Stimulated activated CD8-positive, alpha-beta memory T cell treated with anti-CD3 and anti-CD28 coated beads, Interleukin-12 subunit alpha, Interleukin-12 subunit beta, amount 100 ng/mL, for 24 hours (primary cell): Measurements from ENCODE around the gene FCGR3B.
A peak's percentile ranks its signal among the peaks of the same experiment; 100 is the strongest.
"Not testable (repeated sequence)": the region's sequence is repeated elsewhere in the genome, so short reads cannot be mapped to it uniquely, and the experiment has no call there.

Experiments used
- DNase-seq: peaks from one replicate; pipeline ENCODE4 v3.0.0-alpha.2; 2020; ENCODE audit errors: extremely low read depth

Gene FCGR3B

DNA sequence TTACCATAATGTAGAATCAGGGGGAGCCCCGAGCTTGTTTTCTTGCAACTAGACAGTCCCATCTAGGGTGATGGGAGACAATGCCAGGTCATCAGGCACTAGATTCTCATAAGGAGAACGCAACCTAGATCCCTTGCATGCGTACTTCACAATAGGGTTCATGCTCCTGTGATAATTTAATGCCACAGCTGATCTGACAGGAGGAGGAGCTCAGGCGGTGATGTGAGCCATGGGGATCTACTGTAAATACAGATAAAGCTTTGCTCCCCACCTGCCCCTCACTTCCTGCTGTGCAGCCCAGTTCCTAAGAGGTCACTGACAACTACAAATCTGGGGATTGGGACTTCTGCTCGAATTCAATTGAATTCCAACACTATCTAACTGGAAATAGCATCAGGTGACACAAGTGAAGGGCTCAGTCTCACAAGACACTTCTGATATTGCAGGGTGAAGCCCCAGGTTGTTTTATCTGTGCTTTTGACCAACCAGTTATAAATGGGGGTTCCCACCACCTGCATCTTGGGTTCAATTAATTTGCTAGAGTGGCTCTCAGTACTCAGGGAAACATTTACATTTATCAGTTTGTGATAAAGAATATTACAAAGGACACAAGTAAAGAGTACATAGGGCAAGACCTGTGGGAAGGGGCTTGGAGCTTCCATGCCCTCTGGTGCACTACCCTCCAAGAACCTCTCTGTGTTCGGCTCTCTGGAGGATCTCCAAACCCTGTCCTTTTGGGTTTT lies 7.4 kb upstream of the FCGR3B start:
- DNase-seq = not testable (repeated sequence)

GRCh38 chr1:161636976-161637375 lies 6.0 kb upstream of the FCGR3B start:
- not testable (repeated sequence) for DNase-seq

GRCh38 chr1:161636189-161636782 lies 5.3 kb upstream of the FCGR3B start:
- DNase-seq = not testable (repeated sequence)

DNA sequence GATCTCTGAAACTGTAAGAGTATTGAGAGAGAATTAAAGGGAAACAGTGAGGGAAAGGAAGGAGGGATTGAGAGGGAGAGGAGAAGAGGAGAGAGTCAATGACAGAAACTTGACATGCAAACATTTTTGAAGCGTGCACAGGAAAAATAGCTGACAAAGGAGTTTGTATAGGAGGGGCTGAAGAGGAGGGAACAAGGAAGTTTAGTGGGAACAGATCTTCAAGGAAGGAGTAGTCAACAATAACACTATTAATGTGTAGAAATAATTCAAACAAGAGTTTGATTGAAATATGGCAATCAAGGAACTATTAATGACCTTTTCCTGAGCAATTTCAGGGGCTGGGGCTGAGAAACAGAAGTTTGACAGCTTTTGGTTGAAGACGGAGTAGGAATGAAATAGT lies 4.0 kb upstream of the FCGR3B start:
- not testable (repeated sequence) for DNase-seq

- DNase-seq = not testable (repeated sequence)
Measured at GRCh38 chr1:161630128-161630742, 741 bp downstream of the FCGR3B start.

DNA sequence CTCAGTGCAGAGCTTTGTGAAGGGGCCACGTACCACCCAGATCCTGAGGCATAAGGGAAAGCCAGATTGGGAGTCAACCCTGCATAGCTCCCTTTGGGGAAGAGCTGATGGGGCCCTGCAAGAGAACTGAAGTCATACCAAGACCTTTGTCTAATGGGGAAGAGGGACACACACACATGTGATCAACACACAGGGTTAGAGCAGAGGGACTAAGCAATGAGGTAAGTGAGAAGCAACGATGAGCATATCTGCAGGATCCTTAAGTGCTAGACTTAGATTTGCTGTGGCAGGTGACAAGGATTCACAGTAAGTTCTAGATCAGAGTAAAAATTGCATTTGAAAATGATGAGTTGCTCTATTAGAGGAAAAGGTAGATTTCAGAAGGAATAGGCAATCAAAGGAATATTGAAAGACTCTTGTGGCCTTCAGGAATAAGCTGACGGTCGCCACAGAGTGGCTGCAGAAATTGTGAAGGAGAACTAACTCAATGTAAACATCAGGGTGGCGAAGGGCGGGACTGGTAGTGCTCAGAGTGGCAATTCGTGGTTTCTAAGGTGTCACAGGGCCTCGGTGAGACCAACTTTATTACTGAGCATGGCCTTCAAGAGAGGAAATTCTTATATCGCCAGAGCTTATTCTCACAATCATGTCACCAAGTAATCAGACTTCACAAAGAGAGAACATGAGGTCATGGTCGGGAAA lies 4.4 kb downstream of the FCGR3B start:
- not testable (repeated sequence) for DNase-seq

DNA sequence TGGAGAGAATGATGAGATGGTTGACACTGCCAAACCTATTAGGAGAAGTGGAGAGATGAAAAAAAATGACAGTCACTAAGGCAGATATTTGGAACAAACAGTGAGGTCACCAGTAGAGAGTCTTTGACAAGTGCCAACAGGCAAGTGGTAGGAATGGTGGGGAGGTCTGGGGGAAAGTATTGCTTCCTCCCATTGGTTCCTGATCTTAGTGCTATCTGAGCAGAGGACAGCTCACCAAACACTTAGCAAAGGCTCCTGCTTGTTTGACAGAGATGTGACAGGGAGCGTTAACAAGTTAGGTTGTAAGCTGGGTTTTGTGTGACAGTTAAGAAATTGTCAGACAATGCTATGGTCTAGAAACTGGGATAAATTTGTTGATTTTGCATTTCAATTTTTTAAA lies 6.4 kb downstream of the FCGR3B start:
- not testable (repeated sequence) for DNase-seq

DNA sequence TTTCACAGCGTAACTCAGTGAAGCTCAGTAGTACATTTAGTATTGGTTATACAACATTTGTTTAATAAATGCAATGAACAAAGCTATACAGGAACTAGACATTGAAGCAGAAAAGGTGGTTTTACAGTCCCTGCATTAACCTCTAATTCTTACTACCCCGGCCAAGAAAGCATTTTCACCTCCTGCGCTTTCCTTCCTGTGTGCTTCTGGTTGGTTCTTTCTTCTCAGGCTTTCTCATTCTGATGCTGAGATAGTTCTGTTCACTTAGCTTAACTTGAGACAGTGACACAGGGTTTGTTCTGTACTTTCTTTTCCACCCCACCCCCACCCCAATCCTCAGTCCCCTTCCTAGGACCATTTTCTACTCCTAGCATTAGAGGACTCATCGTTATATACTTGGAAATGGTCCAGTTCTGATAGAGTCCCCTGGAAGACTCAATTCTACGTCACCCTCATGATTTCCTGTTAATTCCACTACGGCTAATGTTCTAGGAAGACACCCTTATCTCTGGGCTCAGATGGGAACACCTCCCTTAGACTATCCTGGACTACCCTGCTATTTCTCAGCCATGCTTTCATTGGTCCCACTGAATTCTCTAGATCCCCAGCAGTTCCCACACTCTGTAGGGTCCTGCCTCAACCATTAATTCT lies 7.5 kb downstream of the FCGR3B start:
- DNase-seq = not testable (repeated sequence)

DNA sequence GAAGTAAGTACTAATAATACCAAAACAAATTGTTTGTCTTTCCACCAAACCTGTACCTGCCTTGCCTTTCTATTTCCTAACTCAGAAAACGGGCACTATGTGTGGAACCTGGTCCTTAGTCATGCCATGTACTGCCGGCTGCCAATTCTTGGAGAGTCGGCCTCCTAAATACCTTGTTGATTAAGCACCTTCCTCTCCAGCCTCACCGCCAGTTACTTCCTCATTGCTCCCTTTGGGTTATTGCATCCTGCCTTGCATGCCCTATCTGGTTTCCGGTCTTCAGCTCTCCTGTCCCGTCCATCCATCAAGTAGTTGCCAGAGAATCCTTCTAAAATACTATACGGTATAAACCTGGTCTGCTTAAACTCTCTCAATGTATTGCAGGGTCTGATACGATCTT lies 8.9 kb downstream of the FCGR3B start:
- not testable (repeated sequence) for DNase-seq

GRCh38 chr1:161621181-161622000 lies 9.6 kb downstream of the FCGR3B start:
- peak; percentile 48 for DNase-seq

DNA sequence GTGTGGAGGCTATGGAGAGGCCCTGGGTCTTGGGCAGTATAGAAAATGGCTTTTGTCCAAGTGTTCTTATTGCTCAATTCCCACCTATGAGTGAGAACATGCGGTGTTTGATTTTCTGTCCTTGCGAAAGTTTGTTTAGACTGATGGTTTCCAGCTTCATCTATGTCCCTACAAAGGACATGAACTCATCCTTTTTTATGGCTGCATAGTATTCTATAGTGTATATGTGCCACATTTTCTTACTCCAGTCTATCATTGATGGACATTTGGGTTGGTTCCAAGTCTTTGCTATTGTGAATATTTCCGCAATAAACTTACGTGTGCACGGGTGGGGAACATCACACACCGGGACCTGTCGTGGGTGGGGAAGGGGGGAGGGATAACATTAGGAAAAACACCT lies 10.6 kb downstream of the FCGR3B start:
- DNase-seq = not testable (repeated sequence)

GRCh38 chr1:161618517-161618916 lies 12.5 kb downstream of the FCGR3B start:
- DNase-seq = not testable (repeated sequence)

GRCh38 chr1:161616417-161616816 lies 14.6 kb downstream of the FCGR3B start:
- DNase-seq = not testable (repeated sequence)

DNA sequence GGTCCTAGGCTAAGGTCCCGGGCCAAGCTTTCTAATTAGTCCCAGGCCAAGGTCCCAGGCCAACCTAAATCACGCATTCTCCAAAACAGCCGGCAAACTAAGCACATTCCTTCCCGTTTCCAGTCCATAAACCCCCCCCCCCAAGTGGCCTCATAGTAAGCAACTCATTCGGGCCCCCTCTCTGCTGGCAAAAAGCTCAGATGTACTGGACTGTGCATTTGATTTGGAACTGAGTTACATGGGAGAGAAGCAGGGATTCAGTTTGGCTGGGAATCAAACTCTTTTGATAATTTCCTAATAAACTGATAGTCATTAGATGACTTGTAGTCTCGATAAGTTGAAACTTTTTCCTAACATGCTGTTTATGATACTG lies 17.8 kb downstream of the FCGR3B start:
- not testable (repeated sequence) for DNase-seq

DNA sequence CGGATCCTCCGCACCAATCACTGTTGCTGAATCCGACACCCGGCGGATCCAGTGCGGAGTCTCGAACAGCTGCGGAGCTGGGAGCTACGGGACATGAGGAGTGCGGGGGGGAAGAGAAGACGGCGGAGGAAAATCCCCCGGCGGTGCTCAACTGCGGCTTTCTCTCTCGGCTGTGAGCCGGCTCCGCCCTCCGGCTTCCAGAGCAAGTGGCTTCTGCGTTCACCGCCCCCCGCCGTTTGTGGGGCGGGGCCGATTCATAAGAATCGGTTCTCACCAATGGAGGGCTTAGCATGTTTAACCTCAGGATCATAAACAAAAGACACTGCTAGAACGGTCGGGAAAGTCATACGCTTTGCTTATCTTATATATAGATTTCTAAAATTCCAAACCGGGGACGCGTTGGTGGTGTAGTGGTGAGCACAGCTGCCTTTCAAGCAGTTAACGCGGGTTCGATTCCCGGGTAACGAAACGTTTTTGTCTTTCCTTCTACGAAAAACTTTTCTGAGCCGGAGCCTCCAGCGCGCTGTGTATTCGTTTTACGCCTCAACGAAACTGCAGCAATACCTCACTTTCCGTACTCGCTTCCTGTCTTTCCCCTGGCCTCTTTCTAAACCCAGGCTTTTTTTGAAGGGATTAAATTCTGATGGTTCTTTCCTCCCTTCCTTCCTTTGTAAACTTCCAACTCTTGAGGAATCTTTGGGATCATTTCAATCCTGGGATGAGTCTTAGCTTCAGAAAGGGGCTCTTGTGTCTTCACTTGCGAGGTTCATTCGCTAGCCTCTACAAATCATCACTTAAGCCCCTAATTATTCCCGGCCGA lies 18.4 kb downstream of the FCGR3B start:
- DNase-seq = peak; percentile 92

DNA sequence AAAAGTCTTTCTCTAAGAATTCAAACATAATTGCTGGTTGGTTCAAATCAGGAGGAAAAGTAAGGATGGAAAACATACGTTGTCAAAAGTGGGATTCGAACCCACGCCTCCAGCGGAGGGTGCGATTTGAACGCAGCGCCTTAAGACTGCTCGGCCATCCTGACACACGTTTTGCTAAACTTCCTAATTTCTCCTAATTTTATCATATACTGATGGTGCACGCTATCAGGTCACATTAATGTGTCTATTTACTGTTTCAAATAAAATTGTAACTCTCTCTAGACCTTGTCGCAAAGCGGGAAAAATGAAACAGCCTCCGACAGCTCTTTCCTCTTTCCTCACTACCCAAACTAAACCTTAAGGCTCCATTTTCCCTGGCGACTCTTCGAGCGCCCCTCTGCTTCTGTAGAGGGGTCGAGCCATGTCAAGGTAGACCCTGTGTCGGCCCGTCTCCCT lies 19.1 kb downstream of the FCGR3B start:
- not testable (repeated sequence) for DNase-seq

DNA sequence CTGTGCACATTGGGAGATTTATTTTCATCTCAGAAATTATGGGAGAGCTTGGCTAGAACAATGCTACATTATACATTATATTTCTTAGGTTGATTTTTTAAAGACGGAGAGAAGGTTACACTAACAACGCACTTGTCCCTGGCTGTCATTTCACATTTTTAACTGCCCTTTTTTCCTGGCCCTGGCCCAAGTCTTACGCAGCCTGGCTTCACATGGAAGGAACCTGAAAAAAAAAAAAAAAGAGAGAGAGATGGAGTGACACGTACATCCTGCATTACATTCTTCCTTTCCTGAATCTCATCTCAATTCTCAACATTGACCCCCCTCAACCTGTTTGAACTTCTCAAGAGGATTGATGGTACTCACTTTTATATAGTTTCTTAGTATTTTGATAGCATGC lies 20.8 kb downstream of the FCGR3B start:
- DNase-seq = not testable (repeated sequence)

DNA sequence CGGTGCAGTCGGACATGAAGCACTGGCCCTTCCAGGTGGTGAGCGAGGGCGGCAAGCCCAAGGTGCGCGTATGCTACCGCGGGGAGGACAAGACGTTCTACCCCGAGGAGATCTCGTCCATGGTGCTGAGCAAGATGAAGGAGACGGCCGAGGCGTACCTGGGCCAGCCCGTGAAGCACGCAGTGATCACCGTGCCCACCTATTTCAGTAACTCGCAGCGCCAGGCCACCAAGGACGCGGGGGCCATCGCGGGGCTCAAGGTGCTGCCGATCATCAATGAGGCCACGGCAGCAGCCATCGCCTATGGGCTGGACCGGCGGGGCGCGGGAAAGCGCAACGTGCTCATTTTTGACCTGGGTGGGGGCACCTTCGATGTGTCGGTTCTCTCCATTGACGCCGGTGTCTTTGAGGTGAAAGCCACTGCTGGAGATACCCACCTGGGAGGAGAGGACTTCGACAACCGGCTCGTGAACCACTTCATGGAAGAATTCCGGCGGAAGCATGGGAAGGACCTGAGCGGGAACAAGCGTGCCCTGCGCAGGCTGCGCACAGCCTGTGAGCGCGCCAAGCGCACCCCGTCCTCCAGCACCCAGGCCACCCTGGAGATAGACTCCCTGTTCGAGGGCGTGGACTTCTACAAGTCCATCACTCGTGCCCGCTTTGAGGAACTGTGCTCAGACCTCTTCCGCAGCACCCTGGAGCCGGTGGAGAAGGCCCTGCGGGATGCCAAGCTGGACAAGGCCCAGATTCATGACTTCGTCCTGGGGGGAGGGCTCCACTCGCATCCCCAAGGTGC lies 24.2 kb downstream of the FCGR3B start:
- not testable (repeated sequence) for DNase-seq
